H9 (cell line): ENCODE measurements around the gene HOXA1. TPM values are rescaled to one million over a fixed set of nuclear protein-coding genes. Genes with fewer than 3 reads are reported as not detected.

Experiments
- DNase-seq: peaks from one replicate; pipeline ENCODE4 v3.0.0-alpha.2; 2017
- H2AFZ ChIP-seq: one replicate; pipeline ENCODE4 v1.6.1; 2013; ENCODE audit warnings: mild to moderate bottlenecking, low read length, control low read depth, moderate library complexity
- H2AK5ac ChIP-seq: 2 replicates; pipeline ENCODE4 v1.6.1; 2013; ENCODE audit warnings: low read length, control low read depth, mixed read lengths; ENCODE audit not compliant: insufficient read length
- H2BK120ac ChIP-seq: one replicate; pipeline ENCODE4 v1.6.1; 2013; ENCODE audit warnings: low read depth, mild to moderate bottlenecking, low read length, control low read depth, inconsistent platforms; ENCODE audit not compliant: poor library complexity, severe bottlenecking
- H2BK12ac ChIP-seq: 2 replicates; pipeline ENCODE4 v1.6.1; 2013; ENCODE audit warnings: low read length, control low read depth, mixed read lengths, low read depth; ENCODE audit not compliant: insufficient read length
- H2BK15ac ChIP-seq: 2 replicates; pipeline ENCODE4 v1.6.1; 2013; ENCODE audit warnings: low read depth, low read length, control low read depth
- H2BK20ac ChIP-seq: one replicate; pipeline ENCODE4 v1.6.1; 2013; ENCODE audit warnings: low read depth, mild to moderate bottlenecking, low read length, control low read depth, inconsistent platforms; ENCODE audit not compliant: poor library complexity, severe bottlenecking
- H2BK5ac ChIP-seq: 2 replicates; pipeline ENCODE4 v1.6.1; 2013; ENCODE audit warnings: low read length, control low read depth, mixed read lengths; ENCODE audit not compliant: insufficient read length
- H3K14ac ChIP-seq: 2 replicates; pipeline ENCODE4 v1.6.1; 2013; ENCODE audit warnings: low read length, control low read depth; ENCODE audit not compliant: insufficient read depth
- H3K18ac ChIP-seq: 2 replicates; pipeline ENCODE4 v1.6.1; 2013; ENCODE audit warnings: low read depth, mild to moderate bottlenecking, mixed read lengths, low read length, control low read depth; ENCODE audit not compliant: insufficient read length
- H3K23ac ChIP-seq: 2 replicates; pipeline ENCODE4 v1.6.1; 2013; ENCODE audit warnings: low read length, control low read depth, mixed read lengths, low read depth; ENCODE audit not compliant: insufficient read length
- H3K23me2 ChIP-seq: 2 replicates; pipeline ENCODE4 v1.6.1; 2013; ENCODE audit warnings: low read depth, mild to moderate bottlenecking, mixed read lengths, low read length, control low read depth; ENCODE audit not compliant: insufficient read length, poor library complexity, severe bottlenecking
- H3K27ac ChIP-seq: 2 replicates; pipeline ENCODE4 v1.5.1; 2013; ENCODE audit warnings: low read length, control low read depth, mixed read lengths, low read depth; ENCODE audit not compliant: insufficient read length
- H3K27me3 ChIP-seq: 2 replicates; pipeline ENCODE4 v1.6.1; 2013; ENCODE audit warnings: low read length, control low read depth, inconsistent platforms; ENCODE audit not compliant: insufficient read depth
- H3K4ac ChIP-seq: 2 replicates; pipeline ENCODE4 v1.6.1; 2013; ENCODE audit warnings: low read depth, mild to moderate bottlenecking, control low read depth, inconsistent platforms, low read length, moderate library complexity
- H3K4me1 ChIP-seq: 2 replicates; pipeline ENCODE4 v1.6.1; 2013; ENCODE audit warnings: low read length, control low read depth, inconsistent platforms; ENCODE audit not compliant: insufficient read depth
- H3K4me2 ChIP-seq: 2 replicates; pipeline ENCODE4 v1.6.1; 2013; ENCODE audit warnings: low read length, control low read depth, mixed read lengths; ENCODE audit not compliant: insufficient read length, insufficient read depth
- H3K56ac ChIP-seq: 2 replicates; pipeline ENCODE4 v1.6.1; 2013; ENCODE audit warnings: low read depth, mild to moderate bottlenecking, mixed read lengths, low read length, control low read depth; ENCODE audit not compliant: insufficient read length
- H3K79me1 ChIP-seq: 2 replicates; pipeline ENCODE4 v1.6.1; 2013; ENCODE audit warnings: low read depth, mild to moderate bottlenecking, moderate library complexity, low read length, control low read depth, inconsistent platforms; ENCODE audit not compliant: insufficient read depth, poor library complexity, severe bottlenecking
- H3K79me2 ChIP-seq: 2 replicates; pipeline ENCODE4 v1.6.1; 2013; ENCODE audit warnings: low read length, control low read depth, inconsistent platforms; ENCODE audit not compliant: insufficient read depth
- H3K9ac ChIP-seq: 2 replicates; pipeline ENCODE4 v1.6.1; 2013; ENCODE audit warnings: low read length, control low read depth, mixed read lengths; ENCODE audit not compliant: insufficient read length; ENCODE audit errors: extremely low read depth
- H3K9me3 ChIP-seq: one replicate; pipeline ENCODE4 v1.6.1; 2013; ENCODE audit warnings: low read depth, low read length, inconsistent platforms; ENCODE audit not compliant: control insufficient read depth
- H3T11ph ChIP-seq: one replicate; pipeline ENCODE4 v1.6.1; 2013; ENCODE audit warnings: mild to moderate bottlenecking, low read length, control low read depth, inconsistent platforms
- H4K20me1 ChIP-seq: one replicate; pipeline ENCODE4 v1.6.1; 2013; ENCODE audit not compliant: control insufficient read depth, insufficient read length, insufficient read depth
- H4K5ac ChIP-seq: 2 replicates; pipeline ENCODE4 v1.6.1; 2013; ENCODE audit warnings: low read depth, mild to moderate bottlenecking, mixed read lengths, low read length, control low read depth; ENCODE audit not compliant: insufficient read length
- H4K8ac ChIP-seq: replicated peaks from 2 replicates; pipeline ENCODE4 v1.6.1; 2013; ENCODE audit warnings: low read length, control low read depth, mixed read lengths, low read depth; ENCODE audit not compliant: insufficient read length
- H4K91ac ChIP-seq: 2 replicates; pipeline ENCODE4 v1.6.1; 2013; ENCODE audit warnings: low read depth, mild to moderate bottlenecking, moderate library complexity, mixed read lengths, low read length, control low read depth; ENCODE audit not compliant: insufficient read length
- H3K27ac Mint-ChIP-seq, 3 experiments: 2 replicates in 2 of 3; 3 replicates in 1 of 3; pipeline ENCODE4 v1.8.0; 2020 to 2021; ENCODE audit warnings: mixed read lengths in 3 of 3, mild to moderate bottlenecking in 1 of 3, moderate library complexity in 1 of 3
- H3K27me3 Mint-ChIP-seq: 2 replicates; pipeline ENCODE4 v1.8.0; 2021; ENCODE audit warnings: low read depth, mild to moderate bottlenecking, moderate library complexity, mixed read lengths
- H3K36me3 Mint-ChIP-seq, 3 experiments: 2 replicates in 2 of 3; 3 replicates in 1 of 3; pipeline ENCODE4 v1.8.0; 2020 to 2021; ENCODE audit warnings: low read depth in 3 of 3, mixed read lengths in 3 of 3; ENCODE audit not compliant: insufficient read depth in 1 of 3
- H3K4me1 Mint-ChIP-seq, 2 experiments: 2 replicates each; pipeline ENCODE4 v1.8.0; 2020; ENCODE audit warnings: mixed read lengths in 2 of 2
- H3K4me3 Mint-ChIP-seq, 2 experiments: 2 replicates in 1 of 2; 3 replicates in 1 of 2; pipeline ENCODE4 v1.8.0; 2020 to 2021; ENCODE audit warnings: mild to moderate bottlenecking in 2 of 2, mixed read lengths in 2 of 2, moderate library complexity in 1 of 2
- H3K9me3 Mint-ChIP-seq, 2 experiments: 2 replicates in 1 of 2; 3 replicates in 1 of 2; pipeline ENCODE4 v1.8.0; 2020; ENCODE audit warnings: mild to moderate bottlenecking in 2 of 2, mixed read lengths in 2 of 2, moderate library complexity in 1 of 2
- CTCF ChIP-seq: fragments of 200-600 bp; sonication (generic); conservative IDR thresholded peaks from 3 replicates; pipeline ENCODE4 v1.8.0; 2021; ENCODE audit warnings: antibody characterized with exemption, mild to moderate bottlenecking
- WGBS: extraction: QIAGEN DNeasy Blood & Tissue Kit; methylation state at CpG from one replicate; pipeline ENCODE4 v1.1.7; 2013; ENCODE audit warnings: missing lambda C conversion rate, low lambda C conversion rate, mixed read lengths; ENCODE audit not compliant: insufficient read length; ENCODE audit errors: extremely low coverage; 5-methylcytosine and 5-hydroxymethylcytosine counted together
- total RNA-seq: library from RNA; stranded (reverse); gene quantifications from 2 replicates; pipeline ENCODE4 v1.2.1, GENCODE V29; 2021

The HOXA1 gene
- total RNA-seq, 1 experiment from 2014 or later: not detected

- Histone ChIP-seq H4K5ac (no peak overlapping the region), H2BK20ac (no peak overlapping the region), H3K79me1 (no peaks in the 10 kb centered on the region), H2AFZ (no peak overlapping the region), H2AK5ac (no peak overlapping the region), H3K56ac (no peak overlapping the region), H2BK120ac (no peak overlapping the region), H3K18ac (no peak overlapping the region), H3K27ac (no peak overlapping the region), H2BK15ac (no peak overlapping the region), H4K20me1 (peaks cover 2% of the 10 kb centered on the region), H3K4me1 (no peaks in the 10 kb centered on the region), H2BK5ac (no peak overlapping the region), H3K14ac (no peak overlapping the region), H3K9ac (no peak overlapping the region), H2BK12ac (no peak overlapping the region), H3K9me3 (no peaks in the 10 kb centered on the region), H3K23me2 (no peaks in the 10 kb centered on the region), H3K4ac (no peak overlapping the region), H4K8ac (no peak overlapping the region), H3T11ph (no peak overlapping the region), H3K23ac (no peak overlapping the region), H3K79me2 (no peaks in the 10 kb centered on the region), H3K4me2 (no peak overlapping the region), H4K91ac (no peak overlapping the region), H3K27me3 (peaks cover 100% of the 10 kb centered on the region)
- Mint-ChIP-seq H3K4me3 (no peak overlapping the region; a peak in 1 of 5 replicates), H3K9me3 (peaks cover 9 to 13% of the 10 kb centered on the region in 2 experiments; a peak in 4 of 5 replicates), H3K27me3 (peaks cover 100% of the 10 kb centered on the region), H3K27ac (no peak overlapping the region), H3K4me1 (peaks cover 0 to 15% of the 10 kb centered on the region in 2 experiments; a peak in 1 of 4 replicates), H3K36me3 (peaks cover 0 to 5% (median 0%) of the 10 kb centered on the region in 3 experiments; a peak in 1 of 7 replicates)
- DNase-seq: no peak
- no peak for TF ChIP-seq CTCF
- no CpG with 5 or more reads among the region's 42 CpGs for WGBS
Measured at GRCh38 chr7:27122077-27122910, 26.5 kb upstream of the HOXA1 start.
